Subcutaneous abdominal adipose tissue (tissue), 5 donors: ENCODE data around the gene MTCH1.
"Not testable (repeated sequence)": the region's sequence is repeated elsewhere in the genome, so short reads cannot be mapped to it uniquely, and the experiment has no call there.

ENCODE experiments used
- H3K27ac ChIP-seq: one replicate; pipeline ENCODE4 v1.7.0; 2013; ENCODE audit warnings: low read depth, mild to moderate bottlenecking, inconsistent platforms, low read length, moderate library complexity
- H3K27me3 ChIP-seq, 5 donors: one replicate each; pipeline ENCODE4 v1.7.0; 2013; ENCODE audit warnings: low read length in 5 of 5, inconsistent platforms in 1 of 5; ENCODE audit not compliant: control insufficient read depth in 5 of 5, insufficient read depth in 4 of 5
- H3K36me3 ChIP-seq, 5 donors: one replicate each; pipeline ENCODE4 v1.7.0; 2013; ENCODE audit warnings: low read length in 5 of 5; ENCODE audit not compliant: control insufficient read depth in 5 of 5, insufficient read depth in 5 of 5
- H3K4me1 ChIP-seq, 5 donors: one replicate each; pipeline ENCODE4 v1.7.0; 2013; ENCODE audit warnings: low read length in 5 of 5, mild to moderate bottlenecking in 3 of 5, moderate library complexity in 1 of 5; ENCODE audit not compliant: control insufficient read depth in 5 of 5, insufficient read depth in 5 of 5
- H3K4me3 ChIP-seq, 5 donors: one replicate each; pipeline ENCODE4 v1.7.0; 2013; ENCODE audit warnings: low read length in 5 of 5, low read depth in 1 of 5
- H3K9ac ChIP-seq, 5 donors: one replicate each; pipeline ENCODE4 v1.7.0; 2013; ENCODE audit warnings: low read length in 5 of 5, mild to moderate bottlenecking in 4 of 5, moderate library complexity in 3 of 5
- H3K9me3 ChIP-seq, 5 donors: one replicate each; pipeline ENCODE4 v1.7.0; 2013; ENCODE audit warnings: low read length in 5 of 5; ENCODE audit not compliant: control insufficient read depth in 5 of 5
- donor health status: healthy.
- donor health status: healthy.
- donor health status: healthy.
- donor health status: healthy.
- donor health status: healthy.

The MTCH1 gene

GRCh38 chr6:36955136-36955535 lies 30.9 kb downstream of the MTCH1 start:
- Histone ChIP-seq H3K4me1 (no peaks in the 10 kb centered on the region), H3K27ac (no peak overlapping the region), H3K9ac (peak overlapping the region in 3 of 5 donors; percentile 5 to 41 (median 39)), H3K9me3 (no peaks in the 10 kb centered on the region), H3K27me3 (peaks cover 0 to 15% (median 9%) of the 10 kb centered on the region in 5 donors), H3K36me3 (no peaks in the 10 kb centered on the region), H3K4me3 (peak overlapping the region in 4 of 5 donors; percentile 15 to 56 (median 44))

- Histone ChIP-seq H3K36me3 (no peaks in the 10 kb centered on the region), H3K9me3 (no peaks in the 10 kb centered on the region), H3K27ac (no peak within 1 kb of the TSS), H3K4me1 (no peaks in the 10 kb centered on the region), H3K27me3 (peaks cover 0 to 15% (median 9%) of the 10 kb centered on the region in 5 donors), H3K4me3 (peak within 1 kb of the TSS in 4 of 5 donors; percentile 15 to 56 (median 44)), H3K9ac (peak within 1 kb of the TSS in 3 of 5 donors; percentile 5 to 41 (median 39))
These were observed 31.6 kb downstream of the MTCH1 start, which contains the start of gene PI16 for GRCh38 chr6:36954262-36954931. Gene PI16, plus strand, starts transcription at chr6:36954738. Its CDS starts 23 bp downstream, at chr6:36954761.

GRCh38 chr6:36953931-36954261 lies 32.1 kb downstream of the MTCH1 start:
- no peaks in the 10 kb centered on the region for H3K36me3 ChIP-seq
- H3K27me3 ChIP-seq: peaks cover 0 to 13% (median 9%) of the 10 kb centered on the region in 5 donors

GRCh38 chr6:36949636-36950035 lies 36.4 kb downstream of the MTCH1 start:
- Histone ChIP-seq H3K9me3 (no peaks in the 10 kb centered on the region), H3K4me1 (no peaks in the 10 kb centered on the region), H3K9ac (no peak overlapping the region), H3K27me3 (peaks cover 0 to 5% (median 2%) of the 10 kb centered on the region in 5 donors), H3K27ac (no peak overlapping the region), H3K36me3 (no peaks in the 10 kb centered on the region), H3K4me3 (no peak overlapping the region)

More at GRCh38 chr6:36953931-36954261, 32.1 kb downstream of the MTCH1 start:
- Histone ChIP-seq H3K4me1 (no peaks in the 10 kb centered on the region), H3K9ac (no peak overlapping the region), H3K4me3 (no peak overlapping the region), H3K27ac (no peak overlapping the region), H3K9me3 (no peaks in the 10 kb centered on the region)

GRCh38 chr6:36949076-36949475 lies 36.9 kb downstream of the MTCH1 start:
- not testable (repeated sequence) for H3K4me3 ChIP-seq, H3K4me1 ChIP-seq, H3K27me3 ChIP-seq, H3K9ac ChIP-seq, H3K9me3 ChIP-seq, H3K27ac ChIP-seq, H3K36me3 ChIP-seq

GRCh38 chr6:36947570-36948351 lies 38.2 kb downstream of the MTCH1 start:
- H3K4me1 ChIP-seq: no peaks in the 10 kb centered on the region
- H3K27me3 ChIP-seq: no peaks in the 10 kb centered on the region
- H3K4me3 ChIP-seq: no peak overlapping the region
- H3K27ac ChIP-seq: no peak overlapping the region
- no peak overlapping the region for H3K9ac ChIP-seq
- H3K9me3 ChIP-seq: no peaks in the 10 kb centered on the region
- no peaks in the 10 kb centered on the region for H3K36me3 ChIP-seq

- Histone ChIP-seq H3K4me3 (no peak overlapping the region), H3K27ac (no peak overlapping the region), H3K9ac (no peak overlapping the region)
These were observed 39.5 kb downstream of the MTCH1 start for GRCh38 chr6:36946526-36946925.

GRCh38 chr6:36945301-36945700 lies 40.7 kb downstream of the MTCH1 start:
- no peak overlapping the region for H3K27ac ChIP-seq
- no peak overlapping the region for H3K4me3 ChIP-seq
- H3K36me3 ChIP-seq: no peaks in the 10 kb centered on the region

More at GRCh38 chr6:36946526-36946925, 39.5 kb downstream of the MTCH1 start:
- H3K4me1 ChIP-seq: no peaks in the 10 kb centered on the region
- H3K36me3 ChIP-seq: no peaks in the 10 kb centered on the region
- H3K27me3 ChIP-seq: no peaks in the 10 kb centered on the region
- H3K9me3 ChIP-seq: no peaks in the 10 kb centered on the region

GRCh38 chr6:36944650-36945049 lies 41.3 kb downstream of the MTCH1 start:
- H3K9me3 ChIP-seq: no peaks in the 10 kb centered on the region
- H3K4me1 ChIP-seq: no peaks in the 10 kb centered on the region
- H3K27me3 ChIP-seq: peaks cover 0 to 8% (median 6%) of the 10 kb centered on the region in 5 donors
- no peak overlapping the region for H3K4me3 ChIP-seq
- H3K36me3 ChIP-seq: no peaks in the 10 kb centered on the region
- H3K27ac ChIP-seq: no peak overlapping the region
- H3K9ac ChIP-seq: no peak overlapping the region

More at GRCh38 chr6:36945301-36945700, 40.7 kb downstream of the MTCH1 start:
- Histone ChIP-seq H3K9ac (no peak overlapping the region), H3K9me3 (no peaks in the 10 kb centered on the region), H3K4me1 (no peaks in the 10 kb centered on the region), H3K27me3 (peaks cover 0 to 5% (median under 1%) of the 10 kb centered on the region in 5 donors)

- not testable (repeated sequence) for H3K4me3 ChIP-seq, H3K4me1 ChIP-seq, H3K27me3 ChIP-seq, H3K9me3 ChIP-seq, H3K27ac ChIP-seq, H3K36me3 ChIP-seq, H3K9ac ChIP-seq
These were observed 43.7 kb downstream of the MTCH1 start for GRCh38 chr6:36942329-36942728.
